AG04450 (cell line): ENCODE measurements around the gene NKX2-8. TPM values are rescaled to one million over a fixed set of nuclear protein-coding genes. Genes with fewer than 3 reads are reported as not detected.

ENCODE experiments used
- CTCF ChIA-PET: fragments of 300-600, 350-600 bp; formaldehyde crosslinking; extraction: SDS; loops from one replicate; lab custom pipeline; 2022; ENCODE audit warnings: antibody characterized with exemption, inconsistent platforms; lab: Charles Lee
- POLR2A ChIA-PET: fragments of 350-600 bp; formaldehyde crosslinking; extraction: SDS; loops from one replicate; lab custom pipeline; 2021; ENCODE audit warnings: antibody characterized with exemption, inconsistent platforms; lab: Yijun Ruan, JAX
- DNase-seq: peaks from one replicate; pipeline ENCODE4 v3.0.0-alpha.2; 2011; ENCODE audit warnings: low read depth, low spot score
- H3K27ac ChIP-seq: one replicate; pipeline ENCODE4 v1.5.1; 2012; ENCODE audit warnings: low read depth, low read length, control low read depth
- H3K27me3 ChIP-seq: one replicate; pipeline ENCODE4 v1.6.0; 2012; ENCODE audit warnings: low read length; ENCODE audit not compliant: control insufficient read depth, insufficient read depth
- H3K4me3 ChIP-seq: 2 replicates; pipeline ENCODE4 v1.5.1; 2011; ENCODE audit warnings: mild to moderate bottlenecking, low read depth, low read length, control low read depth
- H3K9me3 ChIP-seq: 2 replicates; pipeline ENCODE4 v1.5.1; 2012; ENCODE audit warnings: low read length; ENCODE audit not compliant: control insufficient read depth, insufficient read depth
- polyA plus RNA-seq: library from polyadenylated mRNA; depleted of rRNA; stranded (reverse); fragments of >200 nt; gene quantifications from 2 replicates; pipeline ENCODE4 v1.2.3, GENCODE V29; 2011
- TF ChIP-seq, protein P1 (sequence below): IDR thresholded peaks from 2 replicates; pipeline ENCODE4 v1.5.1; 2011; ENCODE audit warnings: low read depth, low read length, control low read depth, inconsistent platforms

Gene NKX2-8
- polyA plus RNA-seq, 1 experiment, result not detected

- ChIA-PET POLR2A (no interaction called here), CTCF (no interaction called here)
- no peaks in the 10 kb centered on the region for H3K9me3 ChIP-seq
- no peak overlapping the region for H3K4me3 ChIP-seq
- DNase-seq, result no peak
- H3K27ac ChIP-seq, result no peak overlapping the region
- TF ChIP-seq, protein P1, sequence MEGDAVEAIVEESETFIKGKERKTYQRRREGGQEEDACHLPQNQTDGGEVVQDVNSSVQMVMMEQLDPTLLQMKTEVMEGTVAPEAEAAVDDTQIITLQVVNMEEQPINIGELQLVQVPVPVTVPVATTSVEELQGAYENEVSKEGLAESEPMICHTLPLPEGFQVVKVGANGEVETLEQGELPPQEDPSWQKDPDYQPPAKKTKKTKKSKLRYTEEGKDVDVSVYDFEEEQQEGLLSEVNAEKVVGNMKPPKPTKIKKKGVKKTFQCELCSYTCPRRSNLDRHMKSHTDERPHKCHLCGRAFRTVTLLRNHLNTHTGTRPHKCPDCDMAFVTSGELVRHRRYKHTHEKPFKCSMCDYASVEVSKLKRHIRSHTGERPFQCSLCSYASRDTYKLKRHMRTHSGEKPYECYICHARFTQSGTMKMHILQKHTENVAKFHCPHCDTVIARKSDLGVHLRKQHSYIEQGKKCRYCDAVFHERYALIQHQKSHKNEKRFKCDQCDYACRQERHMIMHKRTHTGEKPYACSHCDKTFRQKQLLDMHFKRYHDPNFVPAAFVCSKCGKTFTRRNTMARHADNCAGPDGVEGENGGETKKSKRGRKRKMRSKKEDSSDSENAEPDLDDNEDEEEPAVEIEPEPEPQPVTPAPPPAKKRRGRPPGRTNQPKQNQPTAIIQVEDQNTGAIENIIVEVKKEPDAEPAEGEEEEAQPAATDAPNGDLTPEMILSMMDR, result no peak
- peaks cover 2% of the 10 kb centered on the region for H3K27me3 ChIP-seq
Observed at GRCh38 chr14:36570065-36570464, 12.3 kb downstream of the NKX2-8 start.

DNA sequence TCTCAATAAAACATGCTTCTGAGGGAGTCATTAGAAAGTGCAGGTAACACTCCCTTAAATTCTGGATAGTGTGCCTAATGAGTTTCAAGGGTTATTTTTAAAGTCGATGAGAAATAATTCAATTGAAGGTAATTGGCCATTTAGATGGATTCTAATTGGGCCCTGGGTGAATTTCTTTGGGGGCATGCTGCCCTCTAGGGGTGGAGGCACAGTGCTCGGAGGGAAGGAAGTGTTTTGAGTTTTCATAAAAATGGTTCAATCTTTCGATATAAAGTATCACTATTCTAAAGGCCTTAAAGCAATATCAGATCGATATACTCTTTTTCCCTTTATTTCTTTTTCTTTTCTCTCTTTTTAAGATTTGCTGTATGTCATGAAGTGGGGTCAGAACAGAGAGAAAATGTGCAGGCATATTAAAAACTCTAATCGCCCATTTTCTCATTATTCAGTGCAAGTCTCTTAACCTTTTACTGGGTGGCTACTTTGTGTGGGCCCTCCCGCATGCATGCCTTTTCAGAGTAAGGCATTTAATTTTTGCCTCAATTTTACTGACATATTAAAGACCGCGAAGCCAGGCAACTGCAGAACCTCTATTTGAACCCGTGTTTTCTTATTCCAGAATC, 25.5 kb downstream of the NKX2-8 start:
- H3K27me3 ChIP-seq, result peaks cover 12% of the 10 kb centered on the region
- ChIA-PET POLR2A (no interaction called here), CTCF (interaction anchor here (0.9 to 6.5 kb wide), 7 partner anchors 13 to 592 kb away, joined by 3 to 184 read pairs (median 15); no protein-coding TSS in a partner anchor)
- no peak overlapping the region for H3K27ac ChIP-seq
- DNase-seq, result no peak
- H3K9me3 ChIP-seq, result no peaks in the 10 kb centered on the region
- TF ChIP-seq, protein P1, result peak; percentile 88
- no peak overlapping the region for H3K4me3 ChIP-seq

DNA sequence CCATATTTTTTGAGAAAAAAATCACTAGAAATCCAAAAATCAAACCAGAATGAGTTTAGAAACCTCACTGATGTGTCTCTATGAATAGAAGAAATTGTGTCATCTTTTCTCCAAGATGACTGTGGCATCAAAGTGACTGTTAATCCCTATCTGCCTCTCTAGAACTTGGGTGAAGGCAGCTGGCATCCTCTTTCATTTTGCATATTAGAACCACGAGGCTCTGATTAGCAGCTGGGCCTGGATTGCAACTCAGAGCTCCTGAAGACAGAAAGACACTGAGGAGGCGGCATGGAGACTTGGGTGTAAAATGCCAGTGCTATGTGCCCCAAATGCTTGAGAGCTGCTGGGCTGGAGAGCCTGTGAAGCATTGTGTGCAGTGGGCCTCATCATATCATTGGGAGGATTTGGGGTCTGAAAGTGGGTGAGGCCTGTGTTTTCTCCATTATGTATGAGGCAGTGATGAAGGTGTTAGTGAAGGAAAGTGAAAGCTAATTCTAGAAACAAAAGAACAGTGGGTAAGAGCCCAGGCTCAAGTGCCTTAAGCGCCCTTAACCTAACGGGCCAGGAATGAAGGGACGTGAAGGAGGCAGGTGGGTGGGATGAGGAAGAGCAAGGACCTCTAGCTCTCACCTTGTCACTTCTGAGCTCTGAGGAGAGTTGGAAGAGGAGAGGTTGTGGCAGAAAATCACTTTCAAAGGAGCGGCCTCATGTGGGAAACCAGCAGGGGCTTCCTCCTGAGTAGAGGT, 26.2 kb downstream of the NKX2-8 start:
- H3K9me3 ChIP-seq, result no peaks in the 10 kb centered on the region
- H3K27me3 ChIP-seq, result peaks cover 10% of the 10 kb centered on the region
- H3K27ac ChIP-seq, result no peak overlapping the region
- TF ChIP-seq, protein P1, result no peak
- DNase-seq, result no peak
- ChIA-PET POLR2A (no interaction called here), CTCF (interaction anchor here (0.5 to 6.5 kb wide), 17 partner anchors 7 to 749 kb away, joined by 3 to 184 read pairs (median 9); no protein-coding TSS in a partner anchor)
- H3K4me3 ChIP-seq, result no peak overlapping the region

DNA sequence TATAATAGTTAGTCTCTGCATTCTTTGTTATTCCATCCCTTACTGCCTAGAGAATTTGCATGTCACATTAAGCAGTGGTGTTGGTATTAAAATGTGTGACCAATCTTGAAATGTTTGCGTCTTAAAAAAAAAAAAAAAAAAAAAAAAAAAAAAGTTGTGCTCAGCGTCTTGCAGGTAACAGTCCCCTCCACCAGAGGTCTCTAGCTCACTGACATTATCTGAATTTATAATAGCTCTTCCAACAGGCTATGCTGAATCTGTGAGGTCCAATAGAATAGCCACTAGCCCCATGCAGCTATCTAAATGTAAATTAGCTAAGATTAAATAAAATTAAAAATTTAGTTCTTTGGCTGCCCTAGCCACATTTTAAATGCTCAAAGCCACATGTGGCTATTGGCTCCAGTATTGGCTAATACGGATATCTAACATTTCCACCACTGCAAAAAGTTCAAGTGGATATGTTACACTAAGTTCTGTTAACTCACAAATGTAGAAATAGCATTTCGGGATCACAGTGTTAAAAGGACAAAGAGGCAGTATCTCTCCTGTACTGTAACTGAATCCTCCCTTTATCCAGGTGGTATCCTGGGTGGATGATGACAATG, 28.7 kb downstream of the NKX2-8 start:
- DNase-seq, result peak; percentile 6
- no peak overlapping the region for H3K4me3 ChIP-seq
- POLR2A ChIA-PET, result interaction anchor here (0.6 kb wide), 1 partner anchor 550 kb away, joined by 3 read pairs; no protein-coding TSS in a partner anchor
- H3K9me3 ChIP-seq, result no peaks in the 10 kb centered on the region
- TF ChIP-seq, protein P1, result peak; percentile 81
- CTCF ChIA-PET, result interaction anchor here (0.6 to 6.5 kb wide), 64 partner anchors 8 to 1638 kb away, joined by 3 to 184 read pairs (median 4); no protein-coding TSS in a partner anchor
- peaks cover 7% of the 10 kb centered on the region for H3K27me3 ChIP-seq
- H3K27ac ChIP-seq, result no peak overlapping the region
